Loucy (cell line): ENCODE data around the gene HBS1L.

Experiments
- H2AFZ ChIP-seq: fragments of 200-600 bp; sonication (generic); 2 replicates; pipeline ENCODE4 v1.6.0; 2016; ENCODE audit warnings: antibody characterized with exemption, mild to moderate bottlenecking, low read length, moderate library complexity
- H3F3A ChIP-seq: fragments of 200-600 bp; 2 replicates; pipeline ENCODE4 v1.6.0; 2016; ENCODE audit warnings: antibody characterized with exemption, low read depth, mild to moderate bottlenecking
- H3K27me3 ChIP-seq: fragments of 200-600 bp; sonication (generic); 2 replicates; pipeline ENCODE4 v1.6.1; 2014; ENCODE audit warnings: low read length, mild to moderate bottlenecking; ENCODE audit not compliant: insufficient read depth, poor library complexity, severe bottlenecking
- H3K36me3 ChIP-seq: fragments of 200-600 bp; sonication (generic); 2 replicates; pipeline ENCODE4 v1.6.1; 2016; ENCODE audit warnings: low read length; ENCODE audit not compliant: insufficient read depth
- H3K4me1 ChIP-seq: fragments of 200-600 bp; sonication (generic); 2 replicates; pipeline ENCODE4 v1.5.1; 2014; ENCODE audit warnings: low read length, mild to moderate bottlenecking; ENCODE audit not compliant: insufficient read depth, poor library complexity, severe bottlenecking
- H3K4me2 ChIP-seq: fragments of 200-600 bp; sonication (generic); 2 replicates; pipeline ENCODE4 v1.6.0; 2014; ENCODE audit warnings: antibody characterized with exemption, low read length, low read depth, mild to moderate bottlenecking; ENCODE audit not compliant: poor library complexity, severe bottlenecking
- H3K4me3 ChIP-seq: fragments of 200-600 bp; sonication (generic); 2 replicates; pipeline ENCODE4 v1.5.1; 2014; ENCODE audit warnings: low read length, mild to moderate bottlenecking, mixed read lengths; ENCODE audit not compliant: poor library complexity, severe bottlenecking
- H3K79me2 ChIP-seq: fragments of 200-600 bp; sonication (generic); 2 replicates; pipeline ENCODE4 v1.6.1; 2014; ENCODE audit warnings: low read length; ENCODE audit not compliant: insufficient read depth
- H3K9ac ChIP-seq: fragments of 200-600 bp; sonication (generic); 2 replicates; pipeline ENCODE4 v1.6.0; 2014; ENCODE audit warnings: mild to moderate bottlenecking, low read depth, low read length, moderate library complexity; ENCODE audit not compliant: poor library complexity, severe bottlenecking
- H3K9me2 ChIP-seq: fragments of 200-600 bp; sonication (generic); replicated peaks from 2 replicates; pipeline ENCODE4 v1.6.1; 2016; ENCODE audit warnings: low read depth, low read length, mixed read lengths
- H3K9me3 ChIP-seq: fragments of 200-600 bp; sonication (generic); 2 replicates; pipeline ENCODE4 v1.6.1; 2014; ENCODE audit warnings: mild to moderate bottlenecking, antibody characterized with exemption, low read length, low read depth; ENCODE audit not compliant: insufficient read depth
- H4K20me1 ChIP-seq: fragments of 200-600 bp; sonication (generic); 2 replicates; pipeline ENCODE4 v1.6.0; 2014; ENCODE audit warnings: antibody characterized with exemption, low read length, mild to moderate bottlenecking; ENCODE audit not compliant: insufficient read depth, poor library complexity, severe bottlenecking
- EZH2phosphoT487 ChIP-seq: fragments of 200-600 bp; IDR thresholded peaks from 2 replicates; pipeline ENCODE4 v1.6.1; 2018; ENCODE audit warnings: antibody characterized with exemption, mild to moderate bottlenecking, moderate library complexity, borderline replicate concordance
- TF ChIP-seq, protein P1 (sequence below): fragments of 200-600 bp; sonication (generic); conservative IDR thresholded peaks from 2 replicates; pipeline ENCODE4 v1.5.1; 2014; ENCODE audit warnings: mild to moderate bottlenecking, antibody characterized with exemption, low read length

HBS1L gene

DNA sequence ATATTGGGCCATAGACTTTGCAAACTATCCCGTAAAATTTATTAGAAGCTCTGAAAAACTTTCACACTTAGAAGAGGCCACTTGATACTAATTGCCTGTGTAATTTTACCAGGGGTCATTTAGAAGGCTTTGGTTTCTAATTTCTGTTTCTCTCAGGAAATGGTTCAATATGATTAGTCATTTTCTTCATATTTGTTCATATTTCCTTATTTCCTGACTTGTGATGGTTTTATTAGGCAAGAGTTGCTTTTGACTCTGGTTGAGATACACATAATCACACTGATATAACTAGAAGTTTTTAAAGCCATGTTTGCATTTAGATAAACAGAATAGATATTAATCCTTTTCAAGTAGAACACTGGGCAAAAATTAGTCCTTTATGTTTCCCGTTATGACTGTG, 11.8 kb upstream of the HBS1L start:
- Histone ChIP-seq H3K9me3 (no peaks in the 10 kb centered on the region), H3K36me3 (no peaks in the 10 kb centered on the region), H3K9ac (no peak overlapping the region), H3K27me3 (no peaks in the 10 kb centered on the region), H3K4me3 (no peak overlapping the region), H3K4me1 (peaks cover 15% of the 10 kb centered on the region), H3F3A (no peaks in the 10 kb centered on the region), H3K9me2 (no peaks in the 10 kb centered on the region), H4K20me1 (no peaks in the 10 kb centered on the region), H2AFZ (0 out of 2 replicates have a peak overlapping the region, but pooled peaks have one; percentile 16), H3K79me2 (no peaks in the 10 kb centered on the region), H3K4me2 (peak overlapping the region; percentile 35)
- no peak for TF ChIP-seq EZH2phosphoT487
- TF ChIP-seq, protein P1, sequence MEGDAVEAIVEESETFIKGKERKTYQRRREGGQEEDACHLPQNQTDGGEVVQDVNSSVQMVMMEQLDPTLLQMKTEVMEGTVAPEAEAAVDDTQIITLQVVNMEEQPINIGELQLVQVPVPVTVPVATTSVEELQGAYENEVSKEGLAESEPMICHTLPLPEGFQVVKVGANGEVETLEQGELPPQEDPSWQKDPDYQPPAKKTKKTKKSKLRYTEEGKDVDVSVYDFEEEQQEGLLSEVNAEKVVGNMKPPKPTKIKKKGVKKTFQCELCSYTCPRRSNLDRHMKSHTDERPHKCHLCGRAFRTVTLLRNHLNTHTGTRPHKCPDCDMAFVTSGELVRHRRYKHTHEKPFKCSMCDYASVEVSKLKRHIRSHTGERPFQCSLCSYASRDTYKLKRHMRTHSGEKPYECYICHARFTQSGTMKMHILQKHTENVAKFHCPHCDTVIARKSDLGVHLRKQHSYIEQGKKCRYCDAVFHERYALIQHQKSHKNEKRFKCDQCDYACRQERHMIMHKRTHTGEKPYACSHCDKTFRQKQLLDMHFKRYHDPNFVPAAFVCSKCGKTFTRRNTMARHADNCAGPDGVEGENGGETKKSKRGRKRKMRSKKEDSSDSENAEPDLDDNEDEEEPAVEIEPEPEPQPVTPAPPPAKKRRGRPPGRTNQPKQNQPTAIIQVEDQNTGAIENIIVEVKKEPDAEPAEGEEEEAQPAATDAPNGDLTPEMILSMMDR, result no peak

DNA sequence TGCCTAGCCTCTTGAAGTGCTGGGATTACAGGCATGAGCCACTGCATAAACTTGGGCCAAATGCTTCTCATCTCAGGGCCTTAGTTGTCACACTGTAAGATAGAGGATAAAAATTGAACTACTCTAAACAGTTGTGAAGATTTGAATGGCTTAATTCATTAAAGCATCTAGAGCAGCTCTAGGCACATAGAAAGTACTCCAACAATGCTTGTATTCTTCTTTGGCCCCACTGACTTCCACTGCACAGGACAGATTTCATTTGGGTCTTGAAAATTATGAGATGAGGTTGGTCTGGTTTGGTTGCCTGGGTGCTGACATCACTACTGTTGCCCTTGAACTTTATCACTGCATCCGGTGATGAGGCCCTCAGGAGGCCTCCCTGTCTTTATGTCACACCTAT, 10.0 kb upstream of the HBS1L start:
- H3K9me3 ChIP-seq, result no peaks in the 10 kb centered on the region
- no peaks in the 10 kb centered on the region for H4K20me1 ChIP-seq
- H3K4me1 ChIP-seq, result peaks cover 15% of the 10 kb centered on the region
- H3F3A ChIP-seq, result no peaks in the 10 kb centered on the region
- H3K27me3 ChIP-seq, result no peaks in the 10 kb centered on the region
- H3K79me2 ChIP-seq, result no peaks in the 10 kb centered on the region
- H2AFZ ChIP-seq, result no peak overlapping the region
- TF ChIP-seq, protein P1, result no peak
- no peak for TF ChIP-seq EZH2phosphoT487
- no peaks in the 10 kb centered on the region for H3K36me3 ChIP-seq
- H3K4me2 ChIP-seq, result no peak overlapping the region
- no peaks in the 10 kb centered on the region for H3K9me2 ChIP-seq
- no peak overlapping the region for H3K4me3 ChIP-seq
- H3K9ac ChIP-seq, result no peak overlapping the region

DNA sequence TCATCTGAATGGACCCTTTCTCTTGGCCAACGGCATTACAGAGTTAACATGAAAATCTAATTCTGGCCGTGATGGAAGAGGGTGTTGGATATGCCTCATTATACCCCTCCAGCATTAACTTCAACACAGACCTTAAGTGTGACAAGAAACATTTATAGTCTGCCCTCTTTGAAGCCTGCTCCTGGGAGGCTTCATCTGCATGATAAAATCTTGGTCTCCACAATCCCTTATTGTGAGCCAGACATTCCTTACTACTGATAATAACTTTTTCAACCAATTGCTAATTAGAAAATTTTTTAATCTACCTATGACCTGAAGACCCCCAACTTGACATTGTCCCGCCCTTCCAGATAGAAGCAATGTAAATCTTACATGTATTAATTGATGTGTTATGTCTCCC, 9.3 kb upstream of the HBS1L start:
- no peaks in the 10 kb centered on the region for H3K36me3 ChIP-seq
- no peak overlapping the region for H3K4me3 ChIP-seq
- no peaks in the 10 kb centered on the region for H3K27me3 ChIP-seq
- H2AFZ ChIP-seq, result no peak overlapping the region
- H3K9me3 ChIP-seq, result no peaks in the 10 kb centered on the region
- no peaks in the 10 kb centered on the region for H4K20me1 ChIP-seq
- no peaks in the 10 kb centered on the region for H3F3A ChIP-seq
- H3K79me2 ChIP-seq, result no peaks in the 10 kb centered on the region
- TF ChIP-seq EZH2phosphoT487, result no peak
- TF ChIP-seq, protein P1, result no peak
- H3K4me2 ChIP-seq, result no peak overlapping the region
- H3K4me1 ChIP-seq, result peaks cover 15% of the 10 kb centered on the region
- H3K9ac ChIP-seq, result no peak overlapping the region
- H3K9me2 ChIP-seq, result no peaks in the 10 kb centered on the region
